GM08714 (cell line): Measurements from ENCODE around the gene ZNF474.
"Not testable (repeated sequence)": the region's sequence is repeated elsewhere in the genome, so short reads cannot be mapped to it uniquely, and the experiment has no call there.

Source experiments
- H3K4me3 ChIP-seq: fragments of 200-500 bp; sonication (Bioruptor generic); 2 replicates; pipeline ENCODE4 v1.5.1; 2014; ENCODE audit warnings: mild to moderate bottlenecking, low read length, inconsistent platforms
- ZNF274 ChIP-seq: IDR thresholded peaks from 2 replicates; pipeline ENCODE4 v1.6.1; 2012; ENCODE audit warnings: mild to moderate bottlenecking, low read depth, low read length

Gene ZNF474

GRCh38 chr5:122129306-122129705 lies at the start of gene ZNF474:
ZNF474 (plus strand) TSS chr5:122129546; CDS start chr5:122151991, 22,445 bp downstream.
- no peak for TF ChIP-seq ZNF274
- H3K4me3 ChIP-seq = no peak within 1 kb of the TSS

- no peak overlapping the region for H3K4me3 ChIP-seq
- no peak for TF ChIP-seq ZNF274
Measured at GRCh38 chr5:122081541-122081940, 47.8 kb upstream of the ZNF474 start.

DNA sequence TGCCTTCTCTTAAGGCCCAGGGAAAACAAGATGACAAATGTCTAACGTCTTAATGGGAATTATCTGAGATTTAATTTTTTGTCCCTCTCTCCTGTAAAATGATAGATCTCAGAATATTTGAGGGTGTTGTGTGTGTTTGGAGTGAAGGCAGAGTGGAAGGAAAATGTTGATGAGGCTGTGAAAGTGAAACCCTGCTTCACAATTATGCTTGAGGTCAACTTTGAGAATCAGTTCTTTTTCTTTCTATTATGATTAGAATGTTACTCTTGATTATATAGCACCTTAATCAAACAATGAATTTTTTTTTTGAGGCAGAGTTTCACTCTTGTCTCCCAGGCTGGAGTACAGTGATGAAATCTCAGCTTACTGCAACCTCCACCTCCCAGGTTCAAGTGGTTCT lies 45.8 kb upstream of the ZNF474 start:
- no peak for TF ChIP-seq ZNF274
- no peak overlapping the region for H3K4me3 ChIP-seq

DNA sequence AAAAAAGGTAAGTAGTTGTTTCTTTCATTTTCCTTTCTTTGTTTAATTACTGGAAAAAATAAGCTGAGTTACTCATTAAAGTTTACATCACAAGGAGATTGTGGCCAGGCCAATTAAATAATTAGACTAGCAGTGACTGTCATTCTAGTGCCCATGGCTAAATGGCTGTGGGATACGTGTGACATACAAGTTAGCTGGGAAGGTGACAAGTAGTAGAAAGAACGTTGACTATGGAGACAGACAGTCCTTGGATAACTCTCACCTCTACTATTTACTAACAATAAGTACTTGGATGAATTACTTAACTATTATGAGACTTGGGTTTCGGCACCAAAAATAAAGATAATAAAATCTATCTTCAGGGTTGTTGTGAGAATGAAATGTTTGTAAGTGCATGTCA lies 44.3 kb upstream of the ZNF474 start:
- TF ChIP-seq ZNF274 = no peak
- H3K4me3 ChIP-seq = no peak overlapping the region

DNA sequence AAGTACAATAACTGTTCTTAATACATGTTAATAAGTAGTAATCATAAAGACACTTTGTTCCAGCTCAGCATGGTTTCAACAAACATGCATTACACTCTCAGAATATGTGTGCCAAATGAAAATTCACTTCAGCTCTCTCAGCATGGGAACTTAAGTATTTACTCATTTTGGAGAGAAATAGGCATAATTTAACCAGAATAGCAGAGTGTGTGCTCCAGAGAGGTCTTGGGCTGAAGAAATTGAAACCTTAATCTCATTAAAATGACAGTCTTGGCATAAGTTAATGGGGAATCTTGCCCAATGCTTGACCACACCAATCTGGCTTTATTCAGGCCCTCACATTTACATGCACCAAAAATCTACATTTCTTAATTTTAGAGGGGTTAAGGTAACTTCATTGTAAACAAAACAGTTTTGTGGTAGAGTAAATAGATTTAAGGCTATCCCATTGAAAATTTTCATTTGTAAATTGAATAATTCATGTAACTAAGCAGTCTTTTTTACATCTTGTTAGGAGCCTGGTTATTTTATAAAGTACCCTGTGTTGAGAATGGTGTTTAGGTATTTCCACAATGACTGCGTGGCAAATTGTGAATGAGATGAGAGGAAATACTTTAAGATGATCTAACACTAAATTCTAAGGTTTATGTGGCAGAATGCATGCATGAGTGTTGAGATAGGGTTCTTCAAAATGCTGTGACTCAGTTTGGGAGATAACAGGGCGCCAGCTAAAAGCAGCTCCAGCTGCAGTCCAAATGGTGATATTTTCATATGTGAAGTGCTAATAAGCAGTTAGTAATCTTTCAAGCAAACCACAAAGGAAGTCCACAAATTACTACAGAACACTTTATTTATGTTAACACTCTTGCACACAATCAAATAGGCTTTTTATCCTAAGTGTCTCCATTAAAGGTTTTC lies 40.0 kb upstream of the ZNF474 start:
- TF ChIP-seq ZNF274 = no peak

GRCh38 chr5:122091936-122092600 lies 37.3 kb upstream of the ZNF474 start:
- no peak for TF ChIP-seq ZNF274

More for the DNA sequence above, 40.0 kb upstream of the ZNF474 start:
- H3K4me3 ChIP-seq = no peak overlapping the region

DNA sequence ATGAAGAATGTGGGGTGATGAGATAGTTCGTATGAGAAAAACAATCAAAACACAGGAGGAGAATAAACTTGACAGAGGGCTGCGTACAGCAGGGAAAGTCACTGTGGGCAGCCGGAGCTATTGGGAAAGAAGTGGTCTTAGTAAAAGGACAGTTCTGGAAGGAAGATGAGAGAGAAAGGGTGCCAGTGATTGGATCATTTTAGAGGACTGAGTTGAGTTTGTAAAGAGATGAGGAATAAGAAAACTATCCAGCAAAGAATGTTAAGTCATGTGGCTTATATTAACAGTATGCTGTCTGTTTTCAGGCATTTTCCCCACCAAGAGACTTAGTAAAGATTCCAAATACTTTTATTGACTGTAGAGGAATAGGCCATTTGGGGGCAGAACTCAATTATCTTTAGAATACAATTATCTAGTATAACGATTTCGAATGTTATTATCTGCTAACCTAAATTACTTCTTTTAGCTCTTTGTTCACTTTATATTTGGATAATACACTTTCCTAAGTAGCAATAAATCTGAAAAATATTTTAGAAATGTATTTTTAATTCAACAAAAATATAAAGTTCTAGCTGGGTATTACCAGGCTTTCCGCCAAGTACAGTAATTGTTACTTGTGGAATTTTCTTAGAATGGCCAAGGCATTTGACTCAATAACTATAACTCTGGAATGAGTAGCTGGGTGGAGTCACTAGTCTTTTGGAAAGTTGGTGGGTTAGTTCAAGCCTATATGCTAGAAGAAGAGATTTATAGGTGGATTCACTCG lies 35.7 kb upstream of the ZNF474 start:
- no peak for TF ChIP-seq ZNF274

More at GRCh38 chr5:122091936-122092600, 37.3 kb upstream of the ZNF474 start:
- H3K4me3 ChIP-seq = no peak overlapping the region

GRCh38 chr5:122094251-122094650 lies 35.1 kb upstream of the ZNF474 start:
- not testable (repeated sequence) for H3K4me3 ChIP-seq

More for the DNA sequence above, 35.7 kb upstream of the ZNF474 start:
- H3K4me3 ChIP-seq = no peak overlapping the region

DNA sequence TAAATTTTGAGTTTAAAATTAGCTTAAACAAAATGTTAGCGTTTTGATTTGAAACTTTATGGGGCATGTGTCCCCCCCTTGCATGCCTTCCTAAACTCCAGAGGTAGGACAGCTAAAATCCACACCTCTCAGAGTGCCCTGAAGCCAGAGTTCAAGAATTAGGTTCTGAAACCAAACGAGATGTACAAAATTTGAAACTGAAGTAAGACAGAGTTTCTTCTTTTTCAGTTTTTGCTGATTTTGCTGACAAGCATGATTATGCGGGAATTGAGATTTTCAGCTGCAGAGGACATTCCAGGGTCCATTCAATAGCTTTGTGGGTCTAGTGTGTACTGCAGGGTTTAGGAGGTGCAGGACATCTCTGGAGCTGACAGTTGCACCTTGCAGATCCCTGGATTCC lies 34.2 kb upstream of the ZNF474 start:
- TF ChIP-seq ZNF274 = no peak

DNA sequence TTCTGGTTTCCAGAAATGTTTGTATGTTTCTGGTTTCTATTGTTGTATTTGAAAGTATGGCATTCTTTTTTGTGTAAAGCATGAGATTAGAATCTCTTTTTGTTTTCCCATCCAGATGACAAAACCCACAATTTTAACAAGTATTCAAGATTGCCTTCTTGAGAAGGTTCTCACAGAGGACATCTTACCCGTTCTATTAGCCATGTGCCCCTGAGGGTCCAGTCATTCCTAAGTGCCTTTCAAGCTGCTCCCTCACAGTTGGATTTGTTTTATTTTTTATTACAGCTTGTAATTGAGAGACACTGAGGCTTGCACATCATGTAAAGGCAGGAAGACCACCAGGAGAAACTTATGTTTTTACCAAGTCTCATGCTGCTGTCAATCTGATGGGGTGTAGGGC lies 32.0 kb upstream of the ZNF474 start:
- no peak for TF ChIP-seq ZNF274
- no peak overlapping the region for H3K4me3 ChIP-seq

More for the DNA sequence above, 34.2 kb upstream of the ZNF474 start:
- no peak overlapping the region for H3K4me3 ChIP-seq

GRCh38 chr5:122099060-122099790 lies 30.1 kb upstream of the ZNF474 start:
- no peak overlapping the region for H3K4me3 ChIP-seq
- no peak for TF ChIP-seq ZNF274

- no peak for TF ChIP-seq ZNF274
Measured at GRCh38 chr5:122101636-122102285, 27.6 kb upstream of the ZNF474 start.

GRCh38 chr5:122102825-122103224 lies 26.5 kb upstream of the ZNF474 start:
- TF ChIP-seq ZNF274 = no peak

More at GRCh38 chr5:122101636-122102285, 27.6 kb upstream of the ZNF474 start:
- no peak overlapping the region for H3K4me3 ChIP-seq

GRCh38 chr5:122105909-122106308 lies 23.4 kb upstream of the ZNF474 start:
- TF ChIP-seq ZNF274 = no peak
- H3K4me3 ChIP-seq = no peak overlapping the region

More at GRCh38 chr5:122102825-122103224, 26.5 kb upstream of the ZNF474 start:
- H3K4me3 ChIP-seq = no peak overlapping the region
